Activated B cell treated with CpG ODN at 0.5 μM for 24 hours (primary cell): ENCODE data around the gene TSPOAP1. TPM values are rescaled to one million over a fixed set of nuclear protein-coding genes. Genes with fewer than 3 reads are reported as not detected.

Experiments used
- ATAC-seq: fragments of 200-7000 bp; cut with Tn5 transposase; one replicate; pipeline ENCODE4 v1.10.0; 2021; ENCODE audit warnings: low read depth, mild to moderate bottlenecking, moderate library complexity
- CTCF ChIA-PET: fragments of 350-600 bp; sonication (Branson Sonifier 250); formaldehyde crosslinking; loops from one replicate; lab custom pipeline; 2021; ENCODE audit warnings: antibody characterized with exemption; lab: Charles Lee
- POLR2A ChIA-PET: fragments of 350-600 bp; sonication (Branson Sonifier 250); formaldehyde crosslinking; loops from one replicate; lab custom pipeline; 2021; ENCODE audit warnings: antibody characterized with exemption; lab: Charles Lee
- DNase-seq: peaks from one replicate; pipeline ENCODE4 v3.0.0; 2022
- H3K27ac Mint-ChIP-seq: one replicate; pipeline ENCODE4 v1.8.0; 2020; ENCODE audit warnings: mixed read lengths
- H3K27me3 Mint-ChIP-seq: one replicate; pipeline ENCODE4 v1.8.0; 2021; ENCODE audit warnings: mixed read lengths
- H3K36me3 Mint-ChIP-seq: one replicate; pipeline ENCODE4 v1.8.0; 2021; ENCODE audit warnings: low read depth, mixed read lengths
- H3K4me1 Mint-ChIP-seq: one replicate; pipeline ENCODE4 v1.8.0; 2021; ENCODE audit warnings: mixed read lengths
- H3K4me3 Mint-ChIP-seq: one replicate; pipeline ENCODE4 v1.8.0; 2020; ENCODE audit warnings: mild to moderate bottlenecking, mixed read lengths
- H3K9me3 Mint-ChIP-seq: one replicate; pipeline ENCODE4 v1.8.0; 2020; ENCODE audit warnings: mixed read lengths
- CTCF ChIP-seq: fragments of 200-600 bp; IDR thresholded peaks from one replicate; pipeline ENCODE4 v1.8.0; 2022; ENCODE audit warnings: antibody characterized with exemption, mild to moderate bottlenecking
- intact Hi-C: fragments of 100-400 bp; cut with micrococcal nuclease; formaldehyde crosslinking; loops from one replicate; pipeline ENCODE4 v1.15.1; 2024
- total RNA-seq: library from RNA; stranded (reverse); gene quantifications from 2 replicates; pipeline ENCODE4 v1.2.3, GENCODE V29; 2022

Gene TSPOAP1
- total RNA-seq, 1 donor from 2014 or later, result 22.5 TPM

- intact Hi-C loops, result no loop called here
- H3K9me3 Mint-ChIP-seq, result no peaks in the 10 kb centered on the region
- peak overlapping the region; percentile 67 for H3K27ac Mint-ChIP-seq
- H3K36me3 Mint-ChIP-seq, result no peaks in the 10 kb centered on the region
- peaks cover 42% of the 10 kb centered on the region for H3K4me1 Mint-ChIP-seq
- CTCF ChIA-PET, result interaction anchor here (1.7 kb wide), 1 partner anchor 47 kb away, joined by 6 read pairs; the partner anchor contains the start of gene RNF43
- DNase-seq, result no peak
- H3K27me3 Mint-ChIP-seq, result no peaks in the 10 kb centered on the region
- ATAC-seq, result no peak
- H3K4me3 Mint-ChIP-seq, result peak overlapping the region; percentile 56
- POLR2A ChIA-PET, result interaction anchor here (1.8 to 9.7 kb wide), 5 partner anchors 18 to 45 kb away, joined by 5 to 126 read pairs (median 21); partner anchors contain the start of genes SUPT4H1 and TSPOAP1
- TF ChIP-seq CTCF, result no peak
Measured at GRCh38 chr17:58370716-58371115, 42.1 kb upstream of the TSPOAP1 start.

- Mint-ChIP-seq H3K4me1 (peaks cover 42% of the 10 kb centered on the region), H3K27ac (peak overlapping the region; percentile 67), H3K36me3 (no peaks in the 10 kb centered on the region), H3K9me3 (no peaks in the 10 kb centered on the region), H3K4me3 (peak overlapping the region; percentile 56), H3K27me3 (no peaks in the 10 kb centered on the region)
- DNase-seq, result no peak
- ATAC-seq, result peak; percentile 36
- POLR2A ChIA-PET, result interaction anchor here (1.0 to 9.7 kb wide), 8 partner anchors 18 to 135 kb away, joined by 4 to 126 read pairs (median 10); partner anchors contain the start of genes RNF43, SUPT4H1 and TSPOAP1
- TF ChIP-seq CTCF, result no peak
- intact Hi-C loops, result no loop called here
- CTCF ChIA-PET, result interaction anchor here (2.2 kb wide), 1 partner anchor 47 kb away, joined by 11 read pairs; the partner anchor contains the start of gene RNF43
Measured at GRCh38 chr17:58370309-58370708, 41.7 kb upstream of the TSPOAP1 start.

- ChIA-PET CTCF (interaction anchor here (2.2 kb wide), 1 partner anchor 48 kb away, joined by 11 read pairs; the partner anchor contains the start of gene RNF43), POLR2A (interaction anchor here (1.0 to 9.7 kb wide), 8 partner anchors 17 to 135 kb away, joined by 4 to 126 read pairs (median 10); partner anchors contain the start of genes RNF43, SUPT4H1 and TSPOAP1)
- H3K27ac Mint-ChIP-seq, result peak overlapping the region; percentile 51
- TF ChIP-seq CTCF, result no peak
- H3K27me3 Mint-ChIP-seq, result no peaks in the 10 kb centered on the region
- no peaks in the 10 kb centered on the region for H3K36me3 Mint-ChIP-seq
- intact Hi-C loops, result loop anchor here (2.0 kb wide), 2 partner anchors 13 to 17 kb away; partner anchors contain the start of gene SUPT4H1
- ATAC-seq (peak; percentile 66), DNase-seq (no peak)
- H3K4me1 Mint-ChIP-seq, result peaks cover 42% of the 10 kb centered on the region
- no peaks in the 10 kb centered on the region for H3K9me3 Mint-ChIP-seq
- no peak overlapping the region for H3K4me3 Mint-ChIP-seq
Measured at GRCh38 chr17:58369214-58370031, 40.8 kb upstream of the TSPOAP1 start.

- CTCF ChIA-PET, result interaction anchor here (2.2 kb wide), 1 partner anchor 49 kb away, joined by 11 read pairs; the partner anchor contains the start of gene RNF43
- Mint-ChIP-seq H3K27ac (peak overlapping the region; percentile 51), H3K4me3 (no peak overlapping the region), H3K4me1 (peaks cover 42% of the 10 kb centered on the region), H3K27me3 (no peaks in the 10 kb centered on the region), H3K9me3 (no peaks in the 10 kb centered on the region), H3K36me3 (no peaks in the 10 kb centered on the region)
- POLR2A ChIA-PET, result interaction anchor here (0.6 to 9.7 kb wide), 10 partner anchors 16 to 151 kb away, joined by 3 to 126 read pairs (median 6); partner anchors contain the start of genes RNF43, SUPT4H1 and TSPOAP1
- no peak for DNase-seq
- intact Hi-C loops, result loop anchor here (2.0 kb wide), 2 partner anchors 14 to 16 kb away; partner anchors contain the start of gene SUPT4H1
- no peak for TF ChIP-seq CTCF
- ATAC-seq, result peak; percentile 69
Measured at GRCh38 chr17:58368860-58369213, 40.2 kb upstream of the TSPOAP1 start.
